IMR-90 (cell line): Measurements from ENCODE around the gene DOK6. TPM values are rescaled to one million over a fixed set of nuclear protein-coding genes. Genes with fewer than 3 reads are reported as not detected.

Experiments
- ATAC-seq: fragments of 200-7000 bp; cut with Tn5 transposase; 2 replicates; pipeline ENCODE4 v1.9.1; 2020; ENCODE audit warnings: low read depth, mild to moderate bottlenecking, moderate library complexity
- BruUV-seq: library from RNA; stranded (reverse); fragments of 400-500 nt; replicated peaks from 2 replicates; lab custom pipeline; 2021; lab: Mats Ljungman, UMichigan
- CTCF ChIA-PET: fragments of 300-600 bp; formaldehyde crosslinking; extraction: SDS; loops from one replicate; lab custom pipeline; 2021; ENCODE audit warnings: antibody characterized with exemption; lab: Yijun Ruan, JAX
- POLR2A ChIA-PET: fragments of 300-600 bp; sonication (Branson Sonifier 250); formaldehyde crosslinking; loops from one replicate; lab custom pipeline; 2022; ENCODE audit warnings: antibody characterized with exemption; ENCODE audit not compliant: unreplicated experiment; lab: Charles Lee
- DNase-seq: peaks from one replicate; pipeline ENCODE4 v3.0.0; 2013
- H2AFZ ChIP-seq: replicated peaks from 2 replicates; pipeline ENCODE3; 2013; ENCODE audit warnings: low read length, mild to moderate bottlenecking; ENCODE audit not compliant: poor library complexity
- H2AK5ac ChIP-seq: 2 replicates; pipeline ENCODE4 v1.6.1; 2013; ENCODE audit warnings: low read depth, low read length, inconsistent platforms
- H2AK9ac ChIP-seq: replicated peaks from 2 replicates; pipeline ENCODE3; 2013; ENCODE audit warnings: mild to moderate bottlenecking, low read depth, low read length, moderate library complexity; ENCODE audit not compliant: poor library complexity
- H2BK120ac ChIP-seq: 2 replicates; pipeline ENCODE4 v1.6.1; 2013; ENCODE audit warnings: low read depth, low read length, inconsistent platforms
- H2BK15ac ChIP-seq: 3 replicates; pipeline ENCODE4 v1.6.1; 2013; ENCODE audit warnings: low read depth, low read length, inconsistent platforms
- H2BK20ac ChIP-seq: 2 replicates; pipeline ENCODE4 v1.6.1; 2013; ENCODE audit warnings: low read depth, mild to moderate bottlenecking, inconsistent platforms, low read length, moderate library complexity
- H2BK5ac ChIP-seq: 2 replicates; pipeline ENCODE4 v1.6.1; 2013; ENCODE audit warnings: mild to moderate bottlenecking, low read depth, low read length, inconsistent platforms; ENCODE audit not compliant: poor library complexity, severe bottlenecking
- H3K14ac ChIP-seq: replicated peaks from 2 replicates; pipeline ENCODE4 v1.6.1; 2013; ENCODE audit warnings: low read depth, low read length, inconsistent platforms
- H3K18ac ChIP-seq: 2 replicates; pipeline ENCODE4 v1.6.1; 2013; ENCODE audit warnings: low read depth, low read length, control low read depth
- H3K23ac ChIP-seq: 2 replicates; pipeline ENCODE4 v1.6.1; 2013; ENCODE audit warnings: low read depth, low read length, inconsistent platforms
- H3K27ac ChIP-seq: 2 replicates; pipeline ENCODE4 v1.5.1; 2013; ENCODE audit warnings: mild to moderate bottlenecking, control low read depth, low read length; ENCODE audit not compliant: insufficient read depth
- H3K27me3 ChIP-seq: 2 replicates; pipeline ENCODE4 v1.6.1; 2013; ENCODE audit warnings: low read length; ENCODE audit not compliant: control insufficient read depth, insufficient read depth
- H3K36me3 ChIP-seq: 2 replicates; pipeline ENCODE4 v1.6.1; 2013; ENCODE audit warnings: low read length, mixed read lengths; ENCODE audit not compliant: control insufficient read depth, insufficient read depth
- H3K4ac ChIP-seq: 2 replicates; pipeline ENCODE4 v1.6.1; 2013; ENCODE audit warnings: low read depth, low read length, inconsistent platforms
- H3K4me1 ChIP-seq: 2 replicates; pipeline ENCODE4 v1.6.1; 2013; ENCODE audit warnings: low read length, mixed read lengths; ENCODE audit not compliant: control insufficient read depth, insufficient read depth
- H3K4me2 ChIP-seq: 2 replicates; pipeline ENCODE4 v1.6.1; 2013; ENCODE audit warnings: low read depth, mild to moderate bottlenecking, control low read depth, low read length, moderate library complexity
- H3K4me3 ChIP-seq: 2 replicates; pipeline ENCODE4 v1.5.1; 2013; ENCODE audit warnings: low read depth, mild to moderate bottlenecking, control low read depth, low read length, moderate library complexity; ENCODE audit not compliant: insufficient read depth
- H3K56ac ChIP-seq: 2 replicates; pipeline ENCODE4 v1.6.1; 2013; ENCODE audit warnings: low read length, inconsistent platforms; ENCODE audit not compliant: insufficient read depth; ENCODE audit errors: extremely low read depth
- H3K79me1 ChIP-seq, 2 experiments: 2 replicates each; pipeline ENCODE4 v1.6.1; 2013; ENCODE audit warnings: low read length in 2 of 2, inconsistent platforms in 1 of 2, low read depth in 1 of 2
- H3K9ac ChIP-seq: 2 replicates; pipeline ENCODE4 v1.6.1; 2013; ENCODE audit warnings: low read depth, low read length, control low read depth
- H3K9me1 ChIP-seq: 2 replicates; pipeline ENCODE4 v1.6.1; 2013; ENCODE audit warnings: low read length, inconsistent platforms; ENCODE audit not compliant: insufficient read depth
- H3K9me3 ChIP-seq: 2 replicates; pipeline ENCODE4 v1.6.1; 2013; ENCODE audit warnings: low read length; ENCODE audit not compliant: control insufficient read depth, insufficient read depth
- H4K20me1 ChIP-seq: 2 replicates; pipeline ENCODE4 v1.6.1; 2013; ENCODE audit warnings: low read length, inconsistent platforms; ENCODE audit not compliant: insufficient read depth
- H4K5ac ChIP-seq: 2 replicates; pipeline ENCODE4 v1.6.1; 2013; ENCODE audit warnings: mild to moderate bottlenecking, low read depth, low read length, control low read depth
- H4K8ac ChIP-seq, 2 experiments: 2 replicates each; pipeline ENCODE4 v1.6.1; 2013; ENCODE audit warnings: low read depth in 2 of 2, low read length in 2 of 2, control low read depth in 1 of 2, inconsistent platforms in 1 of 2
- H4K91ac ChIP-seq: 2 replicates; pipeline ENCODE4 v1.6.1; 2013; ENCODE audit warnings: low read depth, low read length, inconsistent platforms; ENCODE audit not compliant: insufficient read depth
- CEBPB ChIP-seq: IDR thresholded peaks from 2 replicates; pipeline ENCODE4 v1.6.1; 2012; ENCODE audit warnings: low read depth, low read length, improper control_type of control experiment
- FOS ChIP-seq: fragments of 150-350 bp; IDR thresholded peaks from 2 replicates; pipeline ENCODE4 v1.6.1; 2016; ENCODE audit warnings: low read depth, low read length
- MAFK ChIP-seq: IDR thresholded peaks from 2 replicates; pipeline ENCODE4 v1.6.1; 2012; ENCODE audit warnings: low read depth, low read length, improper control_type of control experiment
- WGBS, 2 experiments: methylation state at CpG; one replicate each; pipeline versions ENCODE4 v1.1.5 to v1.1.7; 2013; ENCODE audit warnings: missing lambda C conversion rate in 2 of 2; ENCODE audit not compliant: insufficient read length in 1 of 2; ENCODE audit errors: extremely low coverage in 2 of 2; 5-methylcytosine and 5-hydroxymethylcytosine counted together
- dilution Hi-C: fragments of 300-500 bp; cut with HindIII; formaldehyde crosslinking; loops from one replicate; pipeline ENCODE4 v1.14.3; 2018; ENCODE audit warnings: low sequenced_read_pairs; ENCODE audit not compliant: unreplicated experiment
- in situ Hi-C: fragments of 300-500 bp; cut with MboI; formaldehyde crosslinking; loops from 3 replicates; pipeline ENCODE4 v1.14.3; 2019; ENCODE audit warnings: low sequenced_read_pairs, inconsistent platforms, mixed read lengths
- intact Hi-C: fragments of 100-400 bp; cut with micrococcal nuclease; formaldehyde crosslinking; loops from 2 replicates; pipeline ENCODE4 v1.10.0; 2022
- polyA plus RNA-seq, 3 experiments: library from polyadenylated mRNA; depleted of rRNA; stranded (reverse); fragments of >200 nt; gene quantifications; 2 replicates each; pipeline ENCODE4 v1.2.3, GENCODE V29; 2012; ENCODE audit warnings: low replicate concordance in 1 of 3
- total RNA-seq: library from RNA; depleted of rRNA; stranded (reverse); fragments of >200 nt; gene quantifications from 2 replicates; pipeline ENCODE4 v1.2.3, GENCODE V29; 2012

DOK6 gene
- total and polyA plus RNA-seq, 2 of the 4 experiments (the other 2 are of a cell fraction) = 1.9 to 2.7 TPM

DNA sequence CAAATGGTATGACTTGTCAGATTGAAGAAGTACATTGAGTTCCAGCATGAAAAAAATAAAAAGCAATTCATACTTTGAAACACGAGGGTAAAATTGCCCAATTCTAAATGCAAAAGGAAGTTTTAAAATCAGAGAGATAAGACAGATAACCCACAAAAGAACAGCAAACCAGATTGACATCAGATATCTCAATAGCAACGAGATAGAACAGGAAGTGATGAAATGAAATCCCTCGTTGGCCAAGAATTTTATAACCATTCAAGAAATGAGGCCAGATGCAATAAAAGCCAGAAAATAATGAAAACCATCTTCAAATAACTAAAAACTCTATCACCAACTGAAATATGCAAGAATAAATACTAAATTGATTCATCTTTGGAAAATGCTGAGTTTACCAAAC is 374.1 kb downstream of the DOK6 start:
- H3K27me3 ChIP-seq = no peaks in the 10 kb centered on the region
- no peaks in the 10 kb centered on the region for H4K20me1 ChIP-seq
- H3K9ac ChIP-seq = no peak overlapping the region
- no peak overlapping the region for H2BK20ac ChIP-seq
- no peak overlapping the region for H2BK15ac ChIP-seq
- no CpG with 5 or more reads among the region's 3 CpGs for WGBS, 2 experiments
- H3K4me1 ChIP-seq = no peaks in the 10 kb centered on the region
- H3K4me3 ChIP-seq = no peak overlapping the region
- H3K36me3 ChIP-seq = no peaks in the 10 kb centered on the region
- H3K18ac ChIP-seq = no peak overlapping the region
- POLR2A ChIA-PET = no interaction called here
- H2AK5ac ChIP-seq = no peak overlapping the region
- H4K91ac ChIP-seq = no peak overlapping the region
- no peak overlapping the region for H2AK9ac ChIP-seq
- BruUV-seq = no TSS peak
- intact Hi-C loops = no loop called here
- no peaks in the 10 kb centered on the region for H3K9me3 ChIP-seq
- H2BK5ac ChIP-seq = no peak overlapping the region
- no peaks in the 10 kb centered on the region for H3K9me1 ChIP-seq
- dilution Hi-C loops = no loop called here
- ATAC-seq (no peak), DNase-seq (peak; percentile 16)
- TF ChIP-seq FOS = no peak
- 0 out of 2 replicates have a peak, but pooled peaks have one; percentile 0 for TF ChIP-seq MAFK
- no peak for TF ChIP-seq CEBPB
- no peak overlapping the region for H3K23ac ChIP-seq
- no peak overlapping the region for H4K8ac ChIP-seq
- H3K79me1 ChIP-seq = no peaks in the 10 kb centered on the region
- no peak overlapping the region for H3K56ac ChIP-seq
- no peak overlapping the region for H3K14ac ChIP-seq
- H3K4me2 ChIP-seq = no peak overlapping the region
- no peak overlapping the region for H3K4ac ChIP-seq
- no peak overlapping the region for H2AFZ ChIP-seq
- H4K5ac ChIP-seq = no peak overlapping the region
- H2BK120ac ChIP-seq = no peak overlapping the region
- in situ Hi-C loops = no loop called here
- CTCF ChIA-PET = no interaction called here
- no peak overlapping the region for H3K27ac ChIP-seq
